Stimulated activated CD4-positive, alpha-beta T cell treated with anti-CD3 and anti-CD28 coated beads, Interleukin-12 subunit alpha, Interleukin-12 subunit beta, amount 100 ng/mL, for 24 hours (primary cell): Measurements from ENCODE around the gene TSPAN31.

Source experiments
- DNase-seq, 2 experiments: peaks; one replicate each; pipeline ENCODE4 v3.0.0-alpha.2; 2020; ENCODE audit warnings: low read depth in 2 of 2

Gene TSPAN31

DNA sequence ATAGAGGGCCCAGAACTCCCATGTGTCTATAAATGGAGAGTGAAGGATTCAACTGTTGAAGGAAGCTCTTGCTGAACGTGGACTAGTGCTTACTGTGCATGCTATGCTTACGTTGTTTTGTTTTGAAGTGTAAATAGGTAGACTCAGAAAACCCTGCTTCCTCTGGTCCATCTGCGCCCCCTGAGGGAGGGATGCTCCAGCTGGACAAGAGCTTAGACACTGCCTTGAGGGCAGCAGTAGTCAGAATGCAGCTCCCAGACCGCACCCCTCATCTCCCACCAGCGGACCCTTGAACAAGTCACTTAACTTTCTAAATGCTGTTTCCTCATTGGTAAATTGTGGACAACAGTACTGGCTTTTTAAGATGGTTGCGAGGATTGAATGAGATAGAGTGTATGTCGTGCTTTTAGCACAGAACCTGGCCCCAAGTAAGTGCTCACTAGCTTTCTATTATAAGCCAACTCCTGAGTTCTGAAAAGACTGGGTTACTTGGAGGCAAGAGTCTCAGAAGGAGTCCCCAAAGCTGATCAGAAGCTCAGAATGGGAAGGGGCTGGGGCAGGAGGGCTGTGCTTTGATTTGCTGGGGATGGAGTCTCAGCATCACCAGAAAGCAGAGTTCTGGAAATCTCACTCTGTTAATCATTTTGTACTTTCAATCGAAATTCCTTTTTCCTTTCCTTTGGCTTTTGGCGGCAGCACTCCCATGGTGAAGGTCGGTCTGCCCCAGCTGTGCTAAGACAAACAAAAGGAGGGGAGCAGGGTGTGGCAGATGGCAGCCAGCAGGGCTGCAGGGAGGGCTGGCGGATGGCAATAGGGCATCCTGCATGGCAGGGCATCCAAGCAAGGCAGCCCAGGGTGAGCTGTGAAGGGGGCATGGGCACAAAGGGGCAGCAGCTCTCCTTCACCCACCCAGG is 21.9 kb upstream of the TSPAN31 start:
- no peak for DNase-seq

DNA sequence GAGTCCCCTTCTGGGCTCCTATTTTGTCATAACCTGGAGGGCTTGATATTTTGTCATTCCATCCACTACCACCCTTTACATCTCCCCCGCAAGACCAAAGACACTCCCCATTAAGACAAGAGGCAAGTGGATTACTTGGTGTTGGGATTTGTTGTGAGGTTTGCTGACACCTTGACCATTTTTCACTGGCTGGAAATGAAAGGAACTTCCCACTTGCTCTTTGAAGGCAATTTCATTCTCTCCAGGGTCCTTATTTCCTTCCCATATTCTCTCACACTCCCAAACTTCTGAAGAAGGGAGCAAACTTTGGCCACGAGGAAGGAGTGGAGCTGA is 21.2 kb upstream of the TSPAN31 start:
- no peak for DNase-seq

DNA sequence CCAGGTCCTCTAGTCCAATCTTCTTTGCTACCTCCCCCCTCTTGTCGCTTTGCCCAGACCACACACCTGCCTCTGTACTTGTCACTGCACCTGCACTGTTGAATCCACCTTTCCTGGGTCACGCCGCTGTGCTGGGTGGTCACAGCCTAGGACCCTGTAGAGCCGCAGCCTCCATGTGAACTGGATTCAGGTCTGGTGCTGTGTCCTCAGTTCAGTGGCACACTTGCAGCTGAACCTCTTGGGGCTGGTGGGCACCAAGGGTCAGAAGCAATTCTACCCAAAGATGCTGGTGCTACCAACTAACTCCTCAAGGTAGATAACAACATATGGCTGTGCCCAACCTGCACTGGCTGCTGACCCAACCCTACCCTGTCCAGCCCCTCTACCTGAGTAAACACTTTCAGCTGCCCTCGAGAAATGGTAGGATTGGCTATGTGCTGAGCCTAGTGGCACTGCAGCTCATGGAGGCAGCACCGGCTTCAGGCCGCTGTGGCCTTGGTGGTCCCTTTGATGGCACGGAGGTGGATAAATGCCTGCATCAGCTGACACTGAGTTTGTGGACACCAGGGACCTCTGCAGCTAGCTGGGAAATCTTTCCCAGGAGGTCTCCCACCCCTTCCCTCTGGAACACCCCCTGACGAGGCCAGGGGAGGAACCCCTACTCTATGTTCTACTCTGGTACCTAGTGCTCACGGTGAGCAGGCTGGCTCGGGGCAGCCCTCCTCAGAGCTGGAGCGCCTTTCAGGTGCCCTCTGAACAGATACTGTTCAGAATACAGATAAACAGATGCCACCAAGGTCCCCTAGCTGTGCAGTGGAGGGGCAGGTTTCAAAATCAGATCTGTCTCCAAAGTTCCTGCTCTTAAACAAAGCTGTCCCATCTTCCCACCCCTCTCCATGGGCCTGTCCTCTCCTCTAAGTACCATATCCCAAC is 20.6 kb upstream of the TSPAN31 start:
- no peak for DNase-seq

DNA sequence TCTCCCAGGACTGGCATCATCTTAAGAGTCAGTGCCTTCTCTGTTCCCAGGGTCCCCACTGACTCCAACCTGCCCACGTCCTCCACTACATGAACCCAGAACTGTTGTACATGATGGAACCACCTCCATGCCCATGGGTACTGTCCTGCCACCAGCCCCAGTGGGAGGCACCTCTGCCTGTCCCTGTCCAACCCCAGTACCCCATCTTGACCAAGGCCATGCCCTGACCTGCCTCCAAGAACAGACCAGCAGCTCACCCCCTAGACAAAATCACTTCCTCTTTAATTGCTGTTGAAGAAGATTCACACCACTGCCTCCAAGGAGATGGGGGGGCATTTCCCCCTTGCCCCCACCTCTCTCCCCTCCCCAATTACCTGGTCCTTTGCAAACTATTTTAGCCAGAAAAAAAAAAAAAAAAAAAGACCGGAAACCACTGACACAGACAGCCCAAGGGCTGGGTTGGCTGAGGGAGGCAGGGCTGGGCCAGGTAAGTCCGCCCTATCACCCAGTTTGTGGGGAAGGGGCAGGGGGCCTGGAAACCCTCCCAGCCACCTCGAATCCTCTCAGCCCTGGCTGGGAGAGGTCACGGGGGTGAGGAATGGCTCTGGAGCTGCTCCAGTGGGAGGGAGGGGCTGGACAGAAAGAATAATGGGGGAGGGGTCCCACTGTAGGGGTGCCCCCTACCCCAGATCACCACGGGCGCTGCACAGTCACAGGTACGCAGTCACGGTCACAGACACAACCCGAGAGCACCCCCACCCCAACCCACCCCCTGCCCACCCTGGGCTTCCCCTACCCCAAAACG is 19.7 kb upstream of the TSPAN31 start:
- DNase-seq = no peak

DNA sequence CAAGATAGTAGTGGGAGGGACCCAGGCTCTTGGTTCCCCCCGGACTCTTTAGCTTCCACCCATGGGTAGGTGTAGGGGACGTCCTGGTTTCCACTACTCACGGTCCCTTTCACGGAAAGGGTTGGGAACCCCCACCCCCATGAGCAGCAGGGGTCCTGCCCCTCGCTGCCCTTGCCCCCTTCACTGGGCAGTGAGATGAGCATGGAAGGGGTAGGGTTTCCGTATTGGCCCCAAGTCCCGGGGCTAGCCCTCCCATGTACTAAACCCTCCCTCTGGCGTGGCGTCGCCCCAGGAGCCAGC is 19.0 kb upstream of the TSPAN31 start:
- no peak for DNase-seq

DNA sequence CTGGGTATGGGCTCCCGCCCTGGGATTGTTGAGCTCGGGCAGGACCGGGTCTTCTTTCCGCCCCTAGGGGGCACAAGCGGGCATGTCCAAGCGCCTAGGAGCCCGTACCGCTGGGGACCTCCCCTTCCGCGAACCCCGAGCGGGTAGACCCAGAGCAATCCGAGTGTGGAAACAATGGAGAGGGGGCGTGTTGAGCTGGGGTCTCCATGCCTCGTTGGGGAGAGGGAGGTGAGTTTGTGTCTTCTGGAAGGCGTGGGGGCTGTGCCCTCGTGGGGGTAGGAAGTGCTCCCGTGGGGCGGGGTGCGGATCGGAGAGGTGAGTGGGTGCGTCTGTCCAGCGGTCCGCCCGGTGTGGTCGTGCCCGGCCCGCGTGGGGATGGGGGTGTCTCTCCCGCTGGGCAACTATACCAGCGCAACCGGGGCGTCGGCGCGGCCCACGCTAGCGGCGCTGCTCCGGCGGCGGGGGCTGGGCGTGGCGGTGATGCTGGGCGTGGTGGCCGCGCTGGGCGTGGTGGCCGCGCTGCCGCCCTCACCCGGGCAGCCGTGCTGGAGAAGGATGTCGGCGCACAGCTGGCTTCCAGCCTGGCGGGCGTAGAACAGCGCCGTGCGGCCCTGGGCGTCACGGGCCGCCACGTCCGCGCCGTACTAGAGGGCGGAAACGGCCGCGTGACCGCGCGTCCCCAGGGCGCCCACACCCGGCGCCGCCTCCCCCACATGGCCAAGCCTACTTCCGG is 18.5 kb upstream of the TSPAN31 start:
- DNase-seq = no peak

DNA sequence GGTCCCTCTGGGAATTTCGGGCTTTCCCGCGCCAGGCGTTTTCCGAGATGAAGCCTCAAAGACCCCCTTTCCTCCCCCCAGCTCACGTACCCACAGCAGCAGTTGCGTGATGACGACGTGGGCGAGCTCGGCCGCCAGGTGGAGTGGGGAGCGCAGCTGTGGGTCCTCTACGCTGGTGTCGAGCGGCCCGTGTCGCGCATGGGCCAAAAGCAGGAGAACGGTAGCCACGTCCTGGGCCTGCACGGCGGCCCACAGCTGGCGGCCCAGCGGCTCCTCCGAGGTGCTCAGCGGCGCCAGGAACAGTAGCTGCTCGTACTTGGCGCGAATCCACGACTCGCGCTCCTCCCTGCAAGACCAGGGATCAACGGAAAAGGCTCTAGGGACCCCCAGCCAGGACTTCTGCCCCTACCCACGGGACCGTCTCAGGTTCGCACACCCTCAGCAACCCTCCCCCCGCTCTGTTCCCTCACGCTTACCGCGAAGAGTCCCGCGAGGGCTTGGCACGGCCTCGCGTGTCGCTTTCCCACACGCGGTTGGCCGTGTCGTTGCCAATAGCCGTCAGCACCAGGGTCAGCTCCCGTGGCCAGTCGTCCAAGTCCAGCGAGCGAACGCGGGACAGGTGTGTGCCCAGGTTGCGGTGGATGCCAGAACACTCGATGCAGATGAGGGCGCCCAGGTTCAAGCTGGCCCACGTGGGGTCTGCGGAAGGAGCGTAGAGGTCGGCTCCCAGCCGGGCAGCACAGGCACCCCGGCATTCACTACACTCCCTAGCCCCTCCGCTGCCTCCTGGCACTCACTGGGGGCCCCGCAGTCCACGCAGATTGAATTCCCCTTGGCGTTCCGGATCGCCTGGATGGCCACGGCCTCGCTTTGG is 17.7 kb upstream of the TSPAN31 start:
- no peak for DNase-seq

DNA sequence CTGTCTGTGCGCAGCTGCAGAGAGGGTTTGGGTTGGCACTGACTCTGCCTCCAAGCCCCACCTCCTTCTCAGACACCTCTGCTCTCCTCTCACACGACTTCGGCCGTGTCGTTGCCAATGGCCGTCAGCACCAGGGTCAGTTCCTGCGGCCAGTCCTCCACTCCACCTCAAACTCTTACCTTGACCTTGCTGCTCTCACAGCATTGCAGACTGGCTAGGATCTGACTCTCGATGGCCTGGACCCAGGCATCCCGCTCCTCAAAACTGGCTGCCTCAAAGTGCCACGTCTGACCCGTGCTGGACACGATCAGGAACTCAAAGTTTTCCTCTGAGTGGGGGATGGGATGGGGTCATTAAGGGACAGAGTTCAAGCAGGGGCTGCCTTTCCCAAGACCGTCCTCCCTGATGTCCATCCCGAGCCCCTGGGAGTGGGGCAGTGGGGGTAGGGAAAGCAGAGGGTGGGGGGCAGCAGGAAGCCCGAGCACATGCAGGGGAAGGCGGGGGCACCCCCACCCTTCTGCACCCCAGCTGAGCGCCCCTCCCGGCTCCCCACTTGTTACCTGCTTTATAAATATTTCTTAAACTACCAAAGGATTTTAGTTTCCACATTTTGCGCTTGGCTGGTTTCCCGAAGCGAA is 17.0 kb upstream of the TSPAN31 start:
- DNase-seq = no peak

DNA sequence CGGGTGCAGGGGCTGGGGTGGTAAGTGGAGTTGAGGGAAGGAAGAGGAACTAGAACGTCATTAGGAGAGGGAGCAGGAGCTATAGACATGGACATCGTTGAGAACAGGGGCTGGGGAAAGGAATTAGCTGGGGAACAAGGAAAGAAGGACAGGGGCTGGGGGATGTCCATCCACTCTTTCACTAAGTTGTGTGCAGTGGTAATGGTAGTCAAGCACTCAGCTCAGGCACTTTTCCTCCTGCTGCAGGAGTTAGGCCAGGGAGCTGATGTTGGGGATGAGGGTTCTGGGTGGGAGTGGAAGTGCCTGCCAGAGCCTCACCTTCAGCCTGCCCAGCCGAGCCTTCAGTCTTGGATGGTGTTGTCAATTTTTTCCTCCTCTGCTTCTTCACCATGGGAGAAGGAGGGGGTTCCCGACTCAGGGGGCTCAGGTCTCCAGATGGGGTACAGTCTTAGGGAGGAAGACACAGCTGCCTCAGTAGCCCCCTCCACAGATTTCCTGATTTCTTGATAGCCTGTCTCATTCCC is 15.5 kb upstream of the TSPAN31 start:
- DNase-seq = no peak

DNA sequence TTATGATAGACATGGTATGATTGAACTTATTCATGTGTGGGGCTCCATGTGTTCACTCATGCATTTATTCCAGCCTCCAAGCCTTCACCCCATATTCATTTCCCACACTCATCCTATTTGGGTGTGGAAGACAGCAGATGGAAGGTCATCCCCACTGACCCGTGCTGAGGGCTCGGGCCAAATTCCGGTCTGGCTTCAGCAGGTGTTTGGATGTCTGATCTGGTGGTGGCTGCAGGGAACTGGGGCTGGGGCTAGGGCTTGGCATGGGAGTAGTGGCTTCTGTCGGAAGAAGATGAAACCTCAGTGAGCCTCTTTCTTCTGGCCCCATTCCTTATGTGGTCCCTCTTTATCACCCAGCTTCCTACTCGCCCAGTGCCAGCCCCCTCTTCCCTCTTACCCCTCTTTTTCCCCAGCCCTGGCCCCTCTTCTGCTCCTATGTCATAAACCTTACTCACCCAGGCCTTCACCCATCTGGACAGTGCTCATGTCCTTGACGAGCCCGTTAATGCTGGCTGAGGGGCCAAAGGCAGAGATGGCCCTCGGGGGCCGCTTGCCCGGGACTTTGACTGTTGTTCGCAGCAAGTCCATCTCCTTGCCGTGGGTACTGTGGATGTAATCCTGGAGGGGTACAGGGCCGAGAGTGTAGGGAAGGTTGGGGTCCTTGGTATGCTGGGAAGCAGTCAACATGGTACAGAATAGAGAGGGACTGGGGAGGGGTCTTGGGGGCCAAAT is 14.3 kb upstream of the TSPAN31 start:
- no peak for DNase-seq

DNA sequence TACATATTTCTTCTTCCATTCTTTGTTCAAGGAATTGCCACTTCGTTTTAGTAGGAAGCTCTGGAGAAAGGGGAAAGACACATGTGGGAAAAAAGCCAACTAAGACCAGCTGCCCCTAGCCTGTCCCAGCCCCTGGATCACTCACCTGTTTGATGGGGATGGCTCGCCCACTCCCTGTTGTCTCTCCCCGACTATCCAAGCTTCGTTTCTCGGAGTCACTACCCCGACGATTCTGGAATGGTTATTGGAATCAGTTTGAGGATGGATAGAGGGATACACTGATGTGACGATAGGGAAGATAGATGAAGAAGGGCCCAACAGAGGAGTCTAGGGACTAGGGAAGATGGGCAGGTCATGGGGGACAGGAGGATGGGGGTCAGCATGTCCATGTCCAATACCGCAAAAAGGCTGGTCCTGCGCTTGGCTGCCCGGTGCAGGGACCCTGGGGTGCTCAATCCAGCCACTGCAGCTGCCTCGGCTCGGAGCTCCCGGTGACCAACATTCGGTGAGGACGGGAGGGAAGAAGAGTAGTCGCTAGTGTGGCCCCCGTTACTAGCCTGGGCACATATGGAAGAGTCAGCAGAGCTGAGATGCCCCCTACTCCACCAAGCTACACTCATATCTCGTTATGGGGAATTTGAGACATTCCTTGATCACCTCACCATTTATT is 13.3 kb upstream of the TSPAN31 start:
- DNase-seq = no peak

DNA sequence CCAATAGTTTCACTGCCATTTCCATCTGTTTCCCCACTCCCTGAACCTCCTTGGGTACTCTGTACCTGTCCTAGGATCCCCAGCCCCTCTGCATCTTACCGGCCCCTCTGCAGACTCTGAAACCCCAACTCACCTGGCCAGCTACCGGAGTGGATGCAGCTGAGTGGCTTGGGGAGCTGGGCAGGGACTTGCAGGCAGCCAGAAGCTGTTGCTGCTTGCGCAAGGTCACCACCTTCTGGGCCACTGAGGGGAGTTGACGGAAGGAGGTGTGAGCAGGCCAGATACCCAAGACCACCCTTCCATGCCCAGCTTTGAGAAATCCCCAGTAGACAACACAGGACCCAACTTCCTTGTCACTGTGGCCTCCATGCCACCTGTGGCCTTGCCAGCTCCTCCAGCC is 12.6 kb upstream of the TSPAN31 start:
- no peak for DNase-seq

DNA sequence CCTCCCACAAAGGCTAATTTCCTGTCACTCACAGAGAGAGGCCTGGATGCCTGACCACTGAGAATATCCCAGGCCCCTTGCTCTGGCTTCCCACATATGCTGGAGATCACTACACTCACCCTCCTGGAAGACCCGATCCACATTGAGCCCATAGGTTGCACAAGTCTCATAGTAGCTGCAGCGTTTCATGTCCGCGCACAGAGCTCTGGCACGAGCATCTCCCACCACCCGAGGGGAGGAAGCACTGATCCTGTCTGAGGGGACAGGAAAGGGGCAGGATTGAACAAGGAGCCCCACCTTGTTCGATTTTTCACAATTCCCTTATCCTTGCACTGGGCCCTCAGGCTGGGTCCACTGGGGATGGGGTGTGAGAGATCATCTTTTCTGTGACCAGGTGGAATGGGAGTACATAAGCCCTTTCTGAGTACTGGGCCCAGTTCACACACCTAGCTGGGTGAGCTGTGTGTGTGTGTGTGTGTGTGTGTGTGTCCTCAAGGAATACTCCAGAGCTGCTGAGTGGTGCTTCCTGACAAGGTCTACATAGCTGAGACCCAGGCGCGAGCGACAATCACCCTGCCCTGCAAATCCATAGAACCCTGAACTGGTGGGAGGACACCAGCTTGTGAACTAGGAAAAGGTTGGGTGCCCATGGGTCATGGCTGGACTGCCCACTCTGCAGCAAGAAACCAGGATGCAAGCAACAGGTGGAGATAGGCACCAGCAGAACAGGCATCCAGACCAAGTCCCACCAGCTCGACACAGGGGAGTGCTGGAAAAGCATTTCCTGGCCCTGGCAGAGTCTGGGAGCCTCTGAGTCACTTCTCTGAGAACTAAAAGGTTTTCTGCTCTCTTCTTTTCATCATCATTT is 11.9 kb upstream of the TSPAN31 start:
- no peak for DNase-seq

DNA sequence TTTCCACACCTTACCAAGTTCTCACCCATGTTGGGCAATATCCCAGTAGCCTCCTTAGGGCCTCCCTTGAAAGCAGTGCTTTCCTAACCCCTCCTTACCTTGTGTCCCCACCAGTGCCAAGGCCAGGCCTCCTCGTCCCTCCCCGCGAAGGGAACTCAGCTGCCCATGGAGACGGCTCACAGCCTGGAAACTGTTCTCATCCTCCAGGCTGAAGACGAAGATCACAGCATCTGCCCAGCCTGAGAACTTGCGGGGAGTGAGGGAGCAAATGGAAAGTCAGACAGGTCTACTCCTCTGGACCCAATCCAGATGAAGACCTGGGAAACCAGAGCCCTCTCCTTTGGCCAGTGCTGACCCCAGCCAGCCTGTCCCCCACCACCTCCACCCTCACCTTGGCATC is 10.9 kb upstream of the TSPAN31 start:
- DNase-seq = no peak

DNA sequence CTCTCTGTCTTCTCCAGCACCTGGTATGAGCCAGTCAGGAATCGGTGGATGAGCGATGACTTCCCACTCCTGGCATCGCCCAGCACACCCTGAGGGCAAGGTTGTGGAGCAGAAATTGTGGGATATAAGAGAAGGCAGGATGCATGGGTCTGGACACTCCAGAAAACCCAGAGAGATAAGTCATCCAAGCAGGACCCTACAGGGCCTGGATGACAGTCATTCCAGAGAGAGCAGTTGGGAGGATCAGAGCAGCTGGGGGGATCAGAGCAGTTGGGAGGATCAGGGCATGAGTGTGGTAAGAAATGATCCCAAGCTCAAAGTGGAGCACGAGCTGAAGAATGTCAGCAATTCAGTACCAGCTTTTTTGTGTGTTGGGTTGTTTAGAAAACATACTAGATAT is 10.2 kb upstream of the TSPAN31 start:
- DNase-seq = no peak

DNA sequence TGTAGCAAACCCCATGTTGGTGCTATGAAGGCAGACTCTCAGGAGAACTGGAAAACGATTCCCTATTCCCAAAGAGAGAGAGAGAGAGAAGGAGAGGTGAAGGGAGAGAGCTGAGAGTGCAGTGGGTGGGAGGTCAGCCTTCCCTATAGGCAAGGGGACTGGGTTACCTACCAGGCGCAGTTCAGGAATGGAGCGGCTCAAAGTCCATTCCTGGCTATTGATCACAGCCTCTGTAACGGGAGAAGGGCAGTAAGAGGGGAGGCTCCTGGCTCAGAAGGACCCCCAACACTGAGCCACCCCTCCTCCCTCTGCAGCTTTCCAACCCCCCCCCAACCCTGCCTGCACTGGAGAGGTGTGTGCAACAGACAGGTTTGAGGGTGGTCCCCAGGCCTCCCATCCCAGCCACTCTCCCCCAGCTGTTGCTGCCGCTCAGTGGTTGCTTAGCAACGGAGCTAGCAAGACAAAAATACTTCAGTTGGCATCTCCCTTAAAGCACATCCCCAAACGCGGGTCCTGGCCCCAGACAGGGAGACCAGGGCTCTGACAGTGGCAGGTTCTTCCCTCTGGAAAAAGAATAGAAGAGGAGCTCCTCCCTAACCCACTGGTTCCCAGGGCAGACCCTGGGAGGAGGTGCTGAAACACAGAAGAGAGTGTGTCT is 9.5 kb upstream of the TSPAN31 start:
- no peak for DNase-seq
